Activated CD8-positive, alpha-beta T cell treated with anti-CD3 and anti-CD28 coated beads for 36 hours (primary cell): ENCODE measurements around the gene NLGN3. TPM values are rescaled to one million over a fixed set of nuclear protein-coding genes. Genes with fewer than 3 reads are reported as not detected.

Source experiments
- ATAC-seq: fragments of 200-7000 bp; cut with Tn5 transposase; one replicate; pipeline ENCODE4 v1.10.0; 2021; ENCODE audit warnings: mild to moderate bottlenecking, moderate library complexity
- CTCF ChIA-PET: fragments of 350-600 bp; sonication (Branson Sonifier 250); formaldehyde crosslinking; loops from one replicate; lab custom pipeline; 2021; ENCODE audit warnings: antibody characterized with exemption; lab: Charles Lee
- POLR2A ChIA-PET: fragments of 350-600 bp; sonication (Branson Sonifier 250); formaldehyde crosslinking; loops from one replicate; lab custom pipeline; 2021; ENCODE audit warnings: antibody characterized with exemption; lab: Charles Lee
- DNase-seq: peaks from one replicate; pipeline ENCODE4 v3.0.0-alpha.2; 2020
- H3K27ac Mint-ChIP-seq: one replicate; pipeline ENCODE4 v1.8.0; 2021; ENCODE audit warnings: mild to moderate bottlenecking, mixed read lengths
- H3K27me3 Mint-ChIP-seq: one replicate; pipeline ENCODE4 v1.8.0; 2021; ENCODE audit warnings: mixed read lengths
- H3K36me3 Mint-ChIP-seq: one replicate; pipeline ENCODE4 v1.8.0; 2021; ENCODE audit warnings: low read depth, mixed read lengths
- H3K4me1 Mint-ChIP-seq: one replicate; pipeline ENCODE4 v1.8.0; 2021; ENCODE audit warnings: low read depth, mixed read lengths
- H3K4me3 Mint-ChIP-seq: one replicate; pipeline ENCODE4 v1.8.0; 2021; ENCODE audit warnings: mild to moderate bottlenecking, moderate library complexity, mixed read lengths
- H3K9me3 Mint-ChIP-seq: one replicate; pipeline ENCODE4 v1.8.0; 2021; ENCODE audit warnings: mixed read lengths
- intact Hi-C: fragments of 100-400 bp; cut with micrococcal nuclease; formaldehyde crosslinking; loops from one replicate; pipeline ENCODE4 v1.10.0; 2022
- total RNA-seq, 2 experiments: library from RNA; stranded (reverse); gene quantifications; one replicate each; pipeline ENCODE4 v1.2.3, GENCODE V29; 2021
- TF ChIP-seq, protein P1 (sequence below): fragments of 200-600 bp; IDR thresholded peaks from one replicate; pipeline ENCODE4 v1.8.0; 2022; ENCODE audit warnings: antibody characterized with exemption, mild to moderate bottlenecking

Gene NLGN3
- total RNA-seq, 2 experiments from 2014 or later = 0.54 to 0.63 TPM

DNA sequence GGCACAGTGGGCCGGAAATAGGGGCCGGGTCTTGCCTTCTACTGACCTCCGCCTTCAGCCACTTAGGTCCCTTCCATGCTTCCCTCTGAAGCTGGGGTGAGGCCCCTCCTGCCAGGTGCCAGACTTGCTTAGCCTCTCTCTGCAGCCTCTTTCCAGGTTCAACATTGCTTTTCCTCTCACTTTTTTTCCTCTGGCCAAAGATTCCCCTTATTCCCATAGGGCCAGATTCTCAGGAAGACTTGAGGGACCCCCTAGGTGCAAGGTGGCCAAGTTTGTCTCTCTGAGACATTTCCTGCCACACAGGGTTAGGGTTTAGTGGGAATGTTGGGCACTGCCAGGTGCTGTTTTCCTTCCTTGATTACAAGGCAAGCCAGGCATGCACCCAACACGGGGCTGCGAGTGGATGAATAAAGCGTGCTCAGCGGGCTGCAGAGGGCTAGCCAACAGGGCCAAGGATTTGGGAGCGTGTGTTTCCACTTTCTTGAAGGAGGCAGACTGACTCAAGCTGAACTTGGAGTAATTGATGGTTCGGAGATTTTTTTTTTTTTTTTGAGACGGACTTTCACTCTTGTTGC lies 70.8 kb downstream of the NLGN3 start:
- Mint-ChIP-seq H3K36me3 (no peaks in the 10 kb centered on the region), H3K27ac (no peak overlapping the region), H3K9me3 (no peaks in the 10 kb centered on the region), H3K27me3 (no peaks in the 10 kb centered on the region), H3K4me1 (peaks cover 5% of the 10 kb centered on the region), H3K4me3 (no peak overlapping the region)
- POLR2A ChIA-PET = no interaction called here
- TF ChIP-seq, protein P1, sequence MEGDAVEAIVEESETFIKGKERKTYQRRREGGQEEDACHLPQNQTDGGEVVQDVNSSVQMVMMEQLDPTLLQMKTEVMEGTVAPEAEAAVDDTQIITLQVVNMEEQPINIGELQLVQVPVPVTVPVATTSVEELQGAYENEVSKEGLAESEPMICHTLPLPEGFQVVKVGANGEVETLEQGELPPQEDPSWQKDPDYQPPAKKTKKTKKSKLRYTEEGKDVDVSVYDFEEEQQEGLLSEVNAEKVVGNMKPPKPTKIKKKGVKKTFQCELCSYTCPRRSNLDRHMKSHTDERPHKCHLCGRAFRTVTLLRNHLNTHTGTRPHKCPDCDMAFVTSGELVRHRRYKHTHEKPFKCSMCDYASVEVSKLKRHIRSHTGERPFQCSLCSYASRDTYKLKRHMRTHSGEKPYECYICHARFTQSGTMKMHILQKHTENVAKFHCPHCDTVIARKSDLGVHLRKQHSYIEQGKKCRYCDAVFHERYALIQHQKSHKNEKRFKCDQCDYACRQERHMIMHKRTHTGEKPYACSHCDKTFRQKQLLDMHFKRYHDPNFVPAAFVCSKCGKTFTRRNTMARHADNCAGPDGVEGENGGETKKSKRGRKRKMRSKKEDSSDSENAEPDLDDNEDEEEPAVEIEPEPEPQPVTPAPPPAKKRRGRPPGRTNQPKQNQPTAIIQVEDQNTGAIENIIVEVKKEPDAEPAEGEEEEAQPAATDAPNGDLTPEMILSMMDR = no peak
- ATAC-seq = no peak
- intact Hi-C loops = no loop called here
- no peak for DNase-seq
- CTCF ChIA-PET = no interaction called here

DNA sequence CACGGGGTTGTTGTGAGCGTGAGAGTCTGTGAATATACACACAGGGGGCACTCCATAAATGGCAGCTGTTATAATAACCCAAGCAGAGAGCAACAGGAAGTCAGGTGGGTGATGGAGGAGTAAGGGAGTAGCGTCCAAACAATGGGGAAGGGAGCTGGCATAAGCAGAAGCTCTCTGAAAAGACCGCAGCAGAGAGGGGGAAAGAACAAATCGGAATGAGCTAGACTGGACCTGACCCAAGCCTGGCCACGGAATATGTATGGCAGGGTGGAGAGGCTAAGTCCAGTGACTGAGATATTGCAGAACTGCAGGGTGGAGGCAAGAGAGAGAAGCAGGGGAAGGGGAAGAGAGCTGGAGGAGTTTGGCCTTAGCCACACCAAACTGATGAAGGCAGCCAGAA lies 71.8 kb downstream of the NLGN3 start:
- Mint-ChIP-seq H3K27ac (no peak overlapping the region), H3K4me1 (peaks cover 5% of the 10 kb centered on the region), H3K9me3 (no peaks in the 10 kb centered on the region), H3K27me3 (no peaks in the 10 kb centered on the region), H3K36me3 (no peaks in the 10 kb centered on the region), H3K4me3 (no peak overlapping the region)
- ChIA-PET CTCF (no interaction called here), POLR2A (interaction anchor here (0.9 kb wide), 1 partner anchor 70 kb away, joined by 3 read pairs; no protein-coding TSS in a partner anchor)
- intact Hi-C loops = no loop called here
- no peak for ATAC-seq
- no peak for DNase-seq
- TF ChIP-seq, protein P1 = no peak

DNA sequence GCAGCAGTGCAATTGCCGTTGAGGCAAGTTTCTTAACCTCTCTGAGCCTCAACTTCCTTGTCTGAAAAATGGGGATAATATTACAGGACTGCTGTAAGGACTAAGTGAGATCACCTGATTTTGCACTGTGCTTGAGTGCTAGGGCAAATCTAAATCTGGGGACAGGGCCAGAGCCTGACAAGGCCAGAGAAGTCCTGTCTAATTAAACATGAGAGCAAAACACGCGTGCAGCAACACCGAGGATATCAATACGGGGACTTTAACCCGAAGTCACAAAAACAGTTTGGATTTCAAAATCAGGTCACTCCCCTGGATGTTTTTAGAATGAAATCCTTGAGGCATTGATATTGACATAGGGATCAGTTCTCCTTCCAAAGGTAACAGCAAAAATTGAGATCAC lies 72.7 kb downstream of the NLGN3 start:
- DNase-seq (no peak), ATAC-seq (no peak)
- H3K36me3 Mint-ChIP-seq = no peaks in the 10 kb centered on the region
- TF ChIP-seq, protein P1 = no peak
- H3K27me3 Mint-ChIP-seq = no peaks in the 10 kb centered on the region
- intact Hi-C loops = no loop called here
- ChIA-PET POLR2A (interaction anchor here (0.6 to 0.7 kb wide), 2 partner anchors 26 to 31 kb away, joined by 3 read pairs; no protein-coding TSS in a partner anchor), CTCF (no interaction called here)
- H3K4me1 Mint-ChIP-seq = peaks cover 5% of the 10 kb centered on the region
- H3K9me3 Mint-ChIP-seq = no peaks in the 10 kb centered on the region
- H3K27ac Mint-ChIP-seq = no peak overlapping the region
- no peak overlapping the region for H3K4me3 Mint-ChIP-seq

Other genes starting within 250 kb of the NLGN3 start
- not detected for gene TEX11, start 236.1 kb upstream of the NLGN3 start, total RNA-seq
- 1 to 10 TPM; 3.2 to 3.8 TPM for gene SLC7A3, start 213.7 kb upstream of the NLGN3 start, total RNA-seq
- 10 to 100 TPM; 33.5 to 34.6 TPM for gene SNX12, start 76.5 kb upstream of the NLGN3 start, total RNA-seq
- gene FOXO4, start 49.0 kb upstream of the NLGN3 start, total RNA-seq = 1 to 10 TPM; 6.0 to 8.7 TPM
- 10 to 100 TPM; 17.3 to 20.0 TPM for gene CXorf65, start 38.1 kb upstream of the NLGN3 start, total RNA-seq
- 100 to 1,000 TPM; 302 to 310 TPM for gene IL2RG, start 33.3 kb upstream of the NLGN3 start, total RNA-seq
- gene MED12, start 26.2 kb upstream of the NLGN3 start, total RNA-seq = 10 to 100 TPM; 49.2 to 52.0 TPM
- not detected for gene GJB1, start 78.4 kb downstream of the NLGN3 start, total RNA-seq
- 10 to 100 TPM; 25.8 to 27.5 TPM for gene ZMYM3, start 109.3 kb downstream of the NLGN3 start, total RNA-seq
- gene NONO, start 138.8 kb downstream of the NLGN3 start, total RNA-seq = 100 to 1,000 TPM; 461 to 487 TPM
- gene ITGB1BP2, start 156.9 kb downstream of the NLGN3 start, total RNA-seq = 1 to 10 TPM; 5.3 to 6.7 TPM
- gene TAF1, start 221.5 kb downstream of the NLGN3 start, total RNA-seq = 10 to 100 TPM; 26.8 to 30.9 TPM